Epidermal melanocyte (primary cell): Measurements from ENCODE around the gene PROSER3.
"Not testable (repeated sequence)": the region's sequence is repeated elsewhere in the genome, so short reads cannot be mapped to it uniquely, and the experiment has no call there.

ENCODE experiments used
- DNase-seq: peaks from one replicate; pipeline ENCODE4 v3.0.0; 2011; ENCODE audit warnings: low spot score; ENCODE audit not compliant: insufficient read length

The PROSER3 gene

DNA sequence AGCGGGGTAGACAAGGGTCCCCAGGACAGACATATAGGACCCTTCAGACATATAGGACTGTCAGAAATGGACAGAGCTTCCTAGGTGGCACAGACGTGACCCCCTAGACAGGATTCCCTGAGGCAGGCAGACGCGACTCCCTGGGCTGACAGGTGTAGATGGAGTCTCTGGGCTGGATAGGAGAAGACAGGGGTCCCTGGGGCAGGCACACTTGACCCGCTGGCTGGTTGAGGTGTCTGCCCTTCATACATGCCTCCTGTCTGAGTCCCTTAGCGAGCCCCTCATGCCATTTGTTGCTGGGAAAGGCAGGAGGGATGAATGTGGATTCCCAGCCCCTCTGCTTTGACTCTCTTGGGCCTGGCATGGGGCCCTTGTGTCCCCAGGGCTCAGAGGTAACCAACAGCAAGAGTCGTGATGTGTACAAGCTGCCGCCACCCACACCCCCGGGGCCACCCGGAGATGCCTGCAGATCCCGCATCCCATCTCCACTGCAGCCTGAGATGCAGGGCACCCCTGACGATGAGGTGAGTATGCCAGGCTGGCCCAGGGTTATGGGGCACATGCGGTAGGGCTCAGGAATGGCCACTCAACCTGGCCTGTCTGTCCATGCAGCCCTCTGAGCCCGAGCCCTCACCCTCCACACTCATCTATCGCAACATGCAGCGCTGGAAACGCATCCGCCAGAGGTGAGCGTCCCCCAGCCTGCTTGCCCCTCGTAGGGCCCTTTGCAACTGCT lies 4.2 kb upstream of the PROSER3 start:
- no peak for DNase-seq

DNA sequence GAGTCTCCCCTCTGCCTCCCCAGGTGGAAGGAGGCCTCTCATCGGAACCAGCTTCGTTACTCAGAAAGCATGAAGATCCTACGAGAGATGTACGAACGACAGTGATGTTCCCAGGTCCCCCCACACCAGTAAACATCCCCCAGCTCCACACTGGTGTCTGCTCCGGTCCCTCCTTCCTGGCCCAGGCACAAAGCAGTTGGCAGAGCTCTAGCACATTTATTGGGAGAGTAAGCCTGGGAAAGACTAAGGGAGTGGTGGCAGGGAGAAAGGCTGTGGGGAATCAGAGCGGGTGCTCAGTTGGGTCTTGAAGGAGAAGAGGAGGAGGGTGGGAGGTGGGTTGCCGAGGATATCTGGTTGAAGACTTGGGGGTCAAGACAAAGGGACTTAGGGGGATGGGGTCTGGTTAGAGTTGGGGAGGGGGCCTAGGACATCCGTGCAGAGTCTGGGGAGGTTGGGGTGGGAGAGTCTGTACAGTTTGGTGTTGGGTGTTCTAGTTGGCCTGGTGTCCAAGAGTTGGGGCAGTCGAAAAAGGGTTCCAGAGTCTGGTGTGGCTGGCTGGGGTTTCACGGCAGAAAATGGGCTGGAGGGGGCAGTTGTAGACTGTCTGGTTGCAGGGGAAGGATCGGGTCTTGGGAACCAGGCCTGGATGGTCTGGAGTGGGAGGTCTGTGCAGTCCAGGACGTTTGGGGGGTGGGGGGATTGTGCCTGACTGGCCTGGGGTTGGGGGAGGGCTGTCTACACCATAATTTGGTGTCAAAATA lies 3.4 kb upstream of the PROSER3 start:
- no peak for DNase-seq

DNA sequence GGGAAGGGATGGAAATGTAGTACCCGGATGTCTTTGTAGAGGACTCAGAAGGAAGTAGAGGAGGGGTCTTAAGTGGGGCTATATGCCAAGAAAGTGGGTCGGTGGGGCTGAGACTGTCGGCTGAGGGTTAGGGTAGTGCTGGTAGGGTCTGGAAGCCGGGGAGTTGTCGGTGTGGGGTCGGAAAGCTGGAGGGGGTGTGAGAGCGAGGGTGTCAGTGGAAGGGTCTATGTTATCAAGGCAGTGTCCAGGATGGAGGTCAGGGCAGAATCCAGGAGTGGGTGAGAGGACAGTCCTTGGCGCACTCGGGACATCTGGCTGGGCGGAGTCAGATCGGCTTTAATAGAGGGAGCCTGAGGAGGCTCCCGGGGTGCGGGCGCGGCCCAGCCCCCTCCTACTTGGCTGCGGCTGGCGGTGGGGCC lies 2.8 kb upstream of the PROSER3 start:
- no peak for DNase-seq

GRCh38 chr19:35755550-35756376 lies 2.2 kb upstream of the PROSER3 start:
- DNase-seq, result no peak

DNA sequence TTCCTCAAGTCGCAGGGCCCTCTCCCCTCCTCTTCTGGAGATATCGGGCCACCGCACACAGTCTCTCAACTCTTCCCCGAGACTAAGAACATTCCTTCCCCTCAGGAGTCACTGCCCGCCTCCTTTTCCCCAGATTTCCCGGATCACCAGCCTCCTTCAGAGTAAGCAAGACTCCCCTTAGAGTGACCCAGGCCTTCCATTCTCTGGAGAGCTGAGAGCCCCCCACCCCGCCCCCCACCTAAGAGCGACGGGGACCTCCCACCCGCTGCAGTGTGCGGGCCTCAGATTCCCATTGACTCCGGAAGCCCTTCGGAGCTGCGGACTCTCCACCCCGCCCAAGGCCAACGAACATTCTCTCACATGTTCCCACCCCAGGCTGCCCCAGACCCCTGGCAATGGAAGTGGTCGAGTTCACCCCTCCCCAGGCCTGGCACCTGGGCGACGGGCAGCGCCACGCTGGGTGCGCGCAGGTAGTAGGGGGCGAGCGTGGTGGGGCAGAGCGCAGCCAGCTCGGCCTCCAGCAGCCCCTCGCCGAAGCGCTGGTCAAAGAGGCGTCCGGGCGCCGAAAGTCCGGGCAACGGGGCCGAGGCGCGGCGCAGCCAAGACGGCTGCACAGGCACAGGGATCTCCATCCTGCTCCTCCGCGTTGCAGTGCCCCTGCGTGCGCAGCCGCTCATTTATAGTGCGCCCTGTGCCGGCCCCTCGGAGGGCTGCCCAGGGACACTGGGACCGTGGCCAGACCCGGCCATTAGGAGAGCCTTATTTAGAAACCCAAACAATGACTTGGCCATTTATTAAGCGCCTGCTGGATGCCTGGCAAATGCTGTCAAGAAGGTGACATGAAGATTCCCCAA lies 1.4 kb upstream of the PROSER3 start, which contains the start of gene HSPB6:
Gene HSPB6 (minus strand): TSS at position 653 of the 854 bp plus-strand sequence. CDS start 21 bp downstream, at position 632.
- DNase-seq, result no peak

DNA sequence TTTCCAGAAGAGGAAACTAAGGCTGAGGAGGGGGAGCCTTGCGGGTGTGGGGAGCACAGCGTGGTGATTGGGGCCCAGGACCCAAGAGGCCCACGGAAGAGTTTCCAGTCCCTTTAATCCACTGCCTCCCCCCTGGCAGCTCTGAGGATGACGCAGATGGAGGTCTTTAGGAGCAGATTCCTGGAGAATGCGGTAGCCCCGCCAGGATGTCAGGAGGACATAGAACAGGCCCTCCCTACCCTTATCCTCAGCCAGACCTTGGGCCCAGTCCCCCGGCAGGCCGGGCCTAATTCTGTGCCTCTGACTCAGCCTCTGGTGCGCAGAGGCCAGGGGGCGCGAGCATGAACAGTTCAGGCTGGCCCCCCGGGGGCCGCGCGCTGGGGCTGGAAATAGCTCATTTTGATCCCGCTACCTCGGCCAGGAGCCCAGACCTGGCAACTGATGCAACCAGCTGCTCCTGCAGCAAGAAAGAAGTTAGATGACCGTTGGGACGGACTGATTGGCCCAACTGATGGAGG lies 686 bp upstream of the PROSER3 start:
- DNase-seq, result no peak

DNA sequence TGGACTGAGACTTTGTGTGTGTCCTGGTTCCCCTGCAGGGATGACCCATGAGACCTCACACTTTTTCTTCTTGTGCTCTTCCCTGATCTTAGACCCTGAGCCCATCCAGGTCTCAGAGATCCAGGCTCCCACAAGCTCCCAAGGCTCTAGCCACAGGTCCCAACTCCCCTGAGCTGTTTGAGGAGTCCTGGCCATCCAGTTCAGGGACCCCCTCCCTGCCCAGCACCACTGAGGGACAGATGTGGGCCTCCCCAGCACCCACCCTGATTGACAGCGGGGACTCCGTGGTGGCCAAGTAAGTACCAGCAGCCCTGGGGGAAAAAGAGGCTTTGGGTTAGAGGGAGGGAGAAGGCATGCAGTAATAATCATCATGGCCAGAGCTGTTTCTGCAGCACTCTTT lies 1.7 kb downstream of the PROSER3 start:
- no peak for DNase-seq

DNA sequence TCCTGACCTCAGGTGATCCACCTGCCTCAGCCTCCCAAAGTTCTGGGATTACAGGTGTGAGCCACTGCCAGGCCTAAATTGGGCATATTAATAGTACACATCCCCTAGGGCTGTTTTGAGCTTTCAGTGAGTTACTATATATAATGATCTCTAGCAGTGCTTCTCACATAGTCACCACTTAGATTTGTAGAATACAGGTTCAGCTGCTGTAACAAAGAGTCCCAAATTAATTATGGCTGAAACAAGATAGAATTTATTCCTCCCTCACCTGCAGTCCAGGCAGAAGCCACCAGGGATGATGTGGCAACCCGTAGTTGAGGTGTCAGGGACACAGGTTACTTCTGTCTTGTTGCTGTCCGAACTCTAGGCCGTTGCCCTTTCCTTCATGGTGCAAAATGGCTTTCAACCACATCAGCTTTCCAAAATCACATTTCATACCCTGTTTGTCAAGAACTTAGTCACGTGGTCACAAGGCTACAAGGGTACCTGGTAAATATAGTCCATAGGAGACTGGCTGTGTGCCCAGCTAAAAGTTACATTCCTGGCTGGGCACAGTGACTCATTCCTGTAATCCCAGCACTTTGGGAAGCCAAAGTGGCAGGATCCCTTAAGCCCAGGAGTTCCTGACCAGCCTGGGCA lies 2.9 kb downstream of the PROSER3 start:
- no peak for DNase-seq

DNA sequence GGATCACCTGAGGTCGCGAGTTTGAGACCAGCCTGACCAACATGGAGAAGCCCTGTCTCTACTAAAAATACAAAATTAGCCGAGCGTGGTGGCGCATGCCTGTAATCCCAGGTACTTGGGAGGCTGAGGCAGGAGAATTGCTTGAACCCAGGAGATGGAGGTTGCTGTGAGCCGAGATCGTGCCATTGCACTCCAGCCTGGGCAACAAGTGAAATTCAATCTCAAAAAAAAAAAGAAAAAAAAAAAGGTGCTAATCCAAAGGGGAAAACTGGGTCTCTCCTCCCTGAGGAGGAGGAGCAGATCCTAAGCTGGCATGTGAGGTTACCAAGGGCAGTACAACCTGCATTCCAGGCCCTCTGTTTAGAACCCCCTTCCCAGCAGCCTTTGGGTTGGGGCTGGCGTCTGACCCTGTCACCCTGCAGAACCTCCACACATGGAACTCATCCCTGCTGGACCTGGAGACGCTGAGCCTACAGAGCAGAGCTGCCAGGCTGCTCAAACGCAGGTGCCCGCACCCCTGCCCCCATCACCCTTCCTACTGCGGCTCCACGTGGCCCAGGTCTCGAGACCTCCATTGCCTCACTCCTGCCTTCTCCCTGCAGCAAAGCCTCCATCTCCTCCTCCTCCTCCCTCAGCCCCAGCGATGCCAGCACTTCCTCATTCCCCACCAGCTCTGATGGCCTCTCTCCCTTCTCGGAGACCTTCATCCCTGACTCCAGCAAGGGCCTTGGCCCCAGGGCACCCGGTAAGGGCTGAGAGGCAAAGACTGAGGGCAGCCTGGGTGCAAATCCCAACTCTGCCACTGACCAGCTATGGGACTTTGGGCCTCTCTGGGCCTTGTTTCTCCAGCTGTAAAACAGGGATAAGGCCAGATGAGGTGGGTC lies 6.7 kb downstream of the PROSER3 start:
- DNase-seq, result no peak

DNA sequence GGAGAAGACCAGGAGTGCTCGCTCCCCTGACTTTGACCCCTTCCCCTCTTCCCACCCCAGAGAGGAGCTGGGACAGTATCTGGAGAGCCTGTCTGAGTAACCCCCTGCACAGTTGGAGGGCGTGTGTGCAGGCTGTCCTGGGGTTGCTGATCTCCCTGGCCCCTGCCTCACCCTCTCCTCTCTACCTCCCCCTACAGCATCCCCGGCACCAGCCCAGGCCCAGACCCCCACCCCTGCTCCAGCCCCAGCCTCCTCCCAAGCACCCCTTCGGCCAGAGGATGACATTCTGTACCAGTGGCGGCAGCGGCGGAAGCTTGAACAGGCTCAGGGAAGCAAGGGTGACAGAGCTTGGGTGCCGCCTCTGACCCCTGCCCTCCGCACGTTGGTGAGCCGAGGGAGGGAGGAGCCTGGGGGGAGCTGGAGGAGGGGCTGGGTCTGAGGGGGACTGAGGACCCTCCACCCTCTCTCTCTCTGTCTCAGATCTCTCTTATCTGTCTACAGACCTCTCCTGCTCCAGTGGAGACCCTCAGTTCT lies 8.7 kb downstream of the PROSER3 start:
- no peak for DNase-seq

- DNase-seq, result no peak
Measured at GRCh38 chr19:35767288-35768081, 9.5 kb downstream of the PROSER3 start.

- DNase-seq, result no peak
Measured at GRCh38 chr19:35768082-35768421, 10.1 kb downstream of the PROSER3 start.

DNA sequence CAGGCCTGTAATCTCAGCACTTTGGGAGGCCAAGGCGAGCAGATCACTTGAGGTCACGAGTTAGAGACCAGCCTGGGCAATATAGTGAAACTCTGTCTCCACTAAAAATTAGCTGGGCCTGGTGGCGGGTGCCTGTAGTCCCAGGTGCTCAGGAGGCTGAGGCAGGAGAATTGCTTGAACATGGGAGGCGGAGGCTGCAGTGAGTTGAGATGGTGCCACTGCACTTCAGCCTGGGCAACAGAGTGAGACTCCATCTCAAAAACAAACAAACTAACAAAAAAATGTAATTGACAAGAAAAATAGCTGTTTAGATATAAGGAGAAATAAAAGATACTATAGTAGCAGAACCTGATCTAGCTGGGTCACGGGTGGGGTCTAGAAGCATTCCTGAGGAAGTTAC lies 14.4 kb downstream of the PROSER3 start:
- not testable (repeated sequence) for DNase-seq

DNA sequence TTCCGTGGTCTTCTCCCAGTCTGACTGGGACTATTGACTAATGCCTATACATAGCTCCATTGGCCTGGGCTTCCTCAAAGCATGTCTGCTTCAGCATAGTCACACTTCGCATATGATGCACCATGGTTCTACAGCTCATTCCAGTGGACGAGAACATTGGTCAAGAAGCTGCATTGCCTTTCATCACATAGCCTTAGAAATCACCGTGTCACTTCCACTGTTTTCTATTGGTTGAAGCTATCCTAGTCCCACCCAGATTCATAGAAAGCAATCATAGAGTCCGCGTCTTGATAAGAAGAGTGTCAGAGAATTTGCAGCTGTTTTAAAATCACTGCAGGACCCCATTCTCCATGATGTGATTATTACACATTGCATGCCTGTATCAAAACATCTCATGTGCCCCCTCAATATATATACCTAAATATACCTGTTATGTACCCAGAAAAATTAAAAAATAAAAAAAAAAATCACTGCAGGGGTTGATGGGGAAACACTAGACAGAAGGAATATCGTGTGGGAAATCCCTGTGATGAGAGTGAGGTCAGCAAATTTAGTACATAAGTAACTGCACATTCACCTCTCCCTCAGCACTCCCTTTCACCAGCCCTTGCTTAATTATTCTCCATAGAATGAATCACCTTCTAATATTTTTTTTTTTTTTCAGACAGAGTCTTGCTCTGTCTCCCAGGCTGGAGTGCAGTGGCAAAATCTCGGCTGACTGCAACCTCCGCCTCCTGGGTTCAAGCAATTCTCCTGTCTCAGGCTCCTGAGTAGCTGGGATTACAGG lies 15.2 kb downstream of the PROSER3 start:
- no peak for DNase-seq

DNA sequence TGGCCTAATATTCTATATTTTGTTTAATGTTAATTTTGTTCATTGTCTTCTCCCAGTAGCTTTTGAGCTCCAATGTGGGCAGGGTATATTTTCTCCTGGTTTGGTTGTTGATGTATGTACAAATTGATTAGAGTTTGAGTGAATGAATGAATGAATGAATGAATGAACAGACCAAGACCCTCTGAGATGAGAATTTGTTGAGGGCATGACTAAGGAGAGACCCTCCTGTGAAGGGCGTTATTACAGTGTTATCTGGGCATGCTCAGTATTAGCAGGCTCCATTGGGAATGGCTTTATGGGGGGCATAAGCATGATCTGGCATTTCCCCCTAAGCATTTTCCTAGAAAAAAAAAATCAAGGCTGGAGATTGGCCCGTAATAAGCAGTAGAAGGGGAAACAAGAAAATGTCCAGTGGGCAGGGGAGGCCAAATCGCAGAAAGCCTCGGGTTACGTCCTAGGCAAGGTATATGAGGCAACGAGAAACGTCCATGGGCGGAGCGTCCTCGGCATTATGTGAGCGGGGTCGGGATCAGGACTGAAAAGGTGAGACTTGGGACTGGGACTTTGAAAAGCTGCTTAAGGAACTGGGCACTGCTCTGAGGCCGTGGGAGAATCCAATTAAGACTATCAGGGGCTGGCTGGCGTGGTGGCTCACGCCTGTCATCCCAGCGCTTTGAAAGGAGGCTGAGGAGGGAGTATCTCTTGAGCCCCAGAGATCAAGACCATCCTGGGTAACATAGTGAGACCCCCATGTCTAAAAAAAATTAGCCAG lies 16.5 kb downstream of the PROSER3 start:
- no peak for DNase-seq

DNA sequence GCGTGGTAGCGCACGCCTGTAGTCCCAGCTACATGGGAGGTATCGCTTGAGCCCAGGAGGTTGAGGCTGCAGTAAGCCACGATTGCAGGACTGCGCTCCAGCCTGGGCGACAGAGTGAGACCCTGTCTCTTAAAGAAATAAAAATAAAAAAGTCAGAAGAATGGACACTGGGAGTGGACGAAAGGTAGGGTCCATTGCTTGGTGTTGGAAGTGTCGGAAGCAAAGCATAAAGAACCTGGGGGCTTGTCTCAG lies 17.0 kb downstream of the PROSER3 start:
- no peak for DNase-seq
